Type B pancreatic cell (in vitro differentiated cells): ENCODE results near the gene MPPED1. TPM values are rescaled to one million over a fixed set of nuclear protein-coding genes. Genes with fewer than 3 reads are reported as not detected.

Source experiments
- DNase-seq: peaks from one replicate; pipeline ENCODE4 v3.0.0; 2021; ENCODE audit warnings: mixed read lengths; ENCODE audit not compliant: unreplicated experiment; ENCODE audit errors: extremely low spot score
- H3K27ac Mint-ChIP-seq: 2 replicates; pipeline ENCODE4 v1.8.0; 2021; ENCODE audit warnings: mild to moderate bottlenecking, mixed read lengths
- H3K27me3 Mint-ChIP-seq: 2 replicates; pipeline ENCODE4 v1.8.0; 2021; ENCODE audit warnings: mixed read lengths
- H3K36me3 Mint-ChIP-seq: 2 replicates; pipeline ENCODE4 v1.8.0; 2021; ENCODE audit warnings: mixed read lengths
- H3K4me1 Mint-ChIP-seq: one replicate; pipeline ENCODE4 v1.8.0; 2021; ENCODE audit warnings: mixed read lengths; ENCODE audit not compliant: unreplicated experiment
- H3K4me3 Mint-ChIP-seq: 2 replicates; pipeline ENCODE4 v1.8.0; 2021; ENCODE audit warnings: mild to moderate bottlenecking, mixed read lengths
- H3K9me3 Mint-ChIP-seq: 2 replicates; pipeline ENCODE4 v1.8.0; 2021; ENCODE audit warnings: mixed read lengths
- total RNA-seq: library from RNA; stranded (reverse); gene quantifications from 2 replicates; pipeline ENCODE4 v1.2.1, GENCODE V29; 2021; ENCODE audit warnings: low replicate concordance
- TF ChIP-seq, protein P1 (sequence below): fragments of 200-600 bp; sonication (generic); conservative IDR thresholded peaks from 2 replicates; pipeline ENCODE4 v1.5.0; 2021; ENCODE audit warnings: antibody characterized with exemption, mild to moderate bottlenecking

The MPPED1 gene
- total RNA-seq, 1 donor from 2014 or later = 1.2 TPM

DNA sequence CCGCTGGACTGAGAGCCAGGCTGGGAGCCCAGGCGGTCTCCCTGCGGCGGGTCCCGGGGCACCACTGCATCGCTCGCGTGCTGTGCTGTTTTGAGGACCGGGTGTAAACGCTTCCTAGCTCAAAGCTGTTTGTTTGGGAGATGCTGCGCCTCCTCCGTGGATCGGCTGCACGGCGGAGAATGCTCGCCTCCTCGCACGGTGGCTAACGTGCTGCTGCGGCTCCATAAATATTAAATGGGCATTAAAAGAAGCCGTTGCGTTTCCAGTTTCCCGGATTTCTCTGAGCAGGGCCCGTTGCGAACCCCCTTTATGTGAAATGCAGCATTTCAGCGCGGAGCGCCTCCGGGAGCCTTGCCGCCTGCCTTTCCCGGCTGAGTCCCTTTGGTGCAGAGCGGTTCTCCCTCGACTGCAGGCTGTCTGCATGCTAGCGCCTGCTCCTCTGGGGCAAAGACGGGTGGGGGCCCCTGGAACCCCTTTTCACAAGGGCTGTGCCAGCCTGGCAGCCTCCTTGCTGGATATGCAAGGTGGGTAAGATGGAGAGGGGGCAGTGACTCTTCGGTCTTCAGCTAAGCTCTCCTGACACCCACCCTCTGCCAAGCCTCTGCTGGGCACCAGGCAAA lies 9.3 kb downstream of the MPPED1 start:
- peaks cover 6% of the 10 kb centered on the region for H3K4me1 Mint-ChIP-seq
- peaks cover 44% of the 10 kb centered on the region for H3K27me3 Mint-ChIP-seq
- no peak for DNase-seq
- H3K9me3 Mint-ChIP-seq = no peaks in the 10 kb centered on the region
- TF ChIP-seq, protein P1, sequence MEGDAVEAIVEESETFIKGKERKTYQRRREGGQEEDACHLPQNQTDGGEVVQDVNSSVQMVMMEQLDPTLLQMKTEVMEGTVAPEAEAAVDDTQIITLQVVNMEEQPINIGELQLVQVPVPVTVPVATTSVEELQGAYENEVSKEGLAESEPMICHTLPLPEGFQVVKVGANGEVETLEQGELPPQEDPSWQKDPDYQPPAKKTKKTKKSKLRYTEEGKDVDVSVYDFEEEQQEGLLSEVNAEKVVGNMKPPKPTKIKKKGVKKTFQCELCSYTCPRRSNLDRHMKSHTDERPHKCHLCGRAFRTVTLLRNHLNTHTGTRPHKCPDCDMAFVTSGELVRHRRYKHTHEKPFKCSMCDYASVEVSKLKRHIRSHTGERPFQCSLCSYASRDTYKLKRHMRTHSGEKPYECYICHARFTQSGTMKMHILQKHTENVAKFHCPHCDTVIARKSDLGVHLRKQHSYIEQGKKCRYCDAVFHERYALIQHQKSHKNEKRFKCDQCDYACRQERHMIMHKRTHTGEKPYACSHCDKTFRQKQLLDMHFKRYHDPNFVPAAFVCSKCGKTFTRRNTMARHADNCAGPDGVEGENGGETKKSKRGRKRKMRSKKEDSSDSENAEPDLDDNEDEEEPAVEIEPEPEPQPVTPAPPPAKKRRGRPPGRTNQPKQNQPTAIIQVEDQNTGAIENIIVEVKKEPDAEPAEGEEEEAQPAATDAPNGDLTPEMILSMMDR = no peak
- H3K27ac Mint-ChIP-seq = no peak overlapping the region
- H3K4me3 Mint-ChIP-seq = no peak overlapping the region
- no peaks in the 10 kb centered on the region for H3K36me3 Mint-ChIP-seq

GRCh38 chr22:43421914-43422615 lies 10.3 kb downstream of the MPPED1 start:
- peaks cover 37% of the 10 kb centered on the region for H3K27me3 Mint-ChIP-seq

DNA sequence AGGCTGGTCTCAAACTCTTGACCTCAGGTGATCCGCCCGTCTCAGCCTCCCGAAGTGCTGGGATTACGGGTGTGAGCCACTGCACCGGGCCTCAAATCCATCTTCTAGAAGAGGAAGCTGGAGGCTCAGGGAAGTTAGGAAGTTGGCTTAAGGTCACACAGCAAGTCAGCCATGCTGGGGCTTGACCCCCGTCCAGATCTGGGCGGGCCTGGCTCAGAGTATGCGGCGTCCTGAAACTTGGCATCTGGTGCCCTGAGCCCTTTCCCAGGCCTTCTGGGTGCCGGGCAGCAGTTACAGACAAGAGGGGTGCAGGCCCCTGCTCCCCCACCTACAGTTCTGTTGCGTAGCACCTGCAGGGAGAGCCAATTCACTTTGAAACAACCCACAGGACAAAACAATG lies 11.2 kb downstream of the MPPED1 start:
- Mint-ChIP-seq H3K27me3 (peaks cover 29% of the 10 kb centered on the region), H3K36me3 (no peaks in the 10 kb centered on the region), H3K27ac (no peak overlapping the region), H3K4me1 (peaks cover 9% of the 10 kb centered on the region), H3K9me3 (no peaks in the 10 kb centered on the region), H3K4me3 (no peak overlapping the region)
- no peak for DNase-seq
- TF ChIP-seq, protein P1 = no peak

More at GRCh38 chr22:43421914-43422615, 10.3 kb downstream of the MPPED1 start:
- no peak for DNase-seq
- Mint-ChIP-seq H3K27ac (no peak overlapping the region), H3K4me1 (peaks cover 8% of the 10 kb centered on the region), H3K4me3 (no peak overlapping the region), H3K36me3 (no peaks in the 10 kb centered on the region), H3K9me3 (no peaks in the 10 kb centered on the region)
- TF ChIP-seq, protein P1 = no peak

- TF ChIP-seq, protein P1 = no peak
- DNase-seq = no peak
- H3K4me1 Mint-ChIP-seq = peaks cover 5% of the 10 kb centered on the region
- H3K36me3 Mint-ChIP-seq = no peaks in the 10 kb centered on the region
- no peak overlapping the region for H3K4me3 Mint-ChIP-seq
- H3K27me3 Mint-ChIP-seq = peaks cover 18% of the 10 kb centered on the region
- no peak overlapping the region for H3K27ac Mint-ChIP-seq
- H3K9me3 Mint-ChIP-seq = no peaks in the 10 kb centered on the region
Measured at GRCh38 chr22:43424201-43424600, 12.4 kb downstream of the MPPED1 start.

GRCh38 chr22:43424666-43425630 lies 13.1 kb downstream of the MPPED1 start:
- TF ChIP-seq, protein P1 = no peak
- H3K4me1 Mint-ChIP-seq = peaks cover 4% of the 10 kb centered on the region
- H3K27ac Mint-ChIP-seq = no peak overlapping the region
- H3K36me3 Mint-ChIP-seq = no peaks in the 10 kb centered on the region
- no peaks in the 10 kb centered on the region for H3K9me3 Mint-ChIP-seq
- DNase-seq = no peak
- peaks cover 18% of the 10 kb centered on the region for H3K27me3 Mint-ChIP-seq
- no peak overlapping the region for H3K4me3 Mint-ChIP-seq
